Measurements from ENCODE around the gene TRIM17.

TRIM17 gene

GRCh38 chr1:228400692-228401454 is 15.8 kb downstream of the TRIM17 start:
- no peak for DNase-seq (ENCODE audit: low read depth in 3 of 3)

GRCh38 chr1:228400237-228400651 is 16.4 kb downstream of the TRIM17 start:
- DNase-seq (ENCODE audit: low read depth in 3 of 3): no peak

DNA sequence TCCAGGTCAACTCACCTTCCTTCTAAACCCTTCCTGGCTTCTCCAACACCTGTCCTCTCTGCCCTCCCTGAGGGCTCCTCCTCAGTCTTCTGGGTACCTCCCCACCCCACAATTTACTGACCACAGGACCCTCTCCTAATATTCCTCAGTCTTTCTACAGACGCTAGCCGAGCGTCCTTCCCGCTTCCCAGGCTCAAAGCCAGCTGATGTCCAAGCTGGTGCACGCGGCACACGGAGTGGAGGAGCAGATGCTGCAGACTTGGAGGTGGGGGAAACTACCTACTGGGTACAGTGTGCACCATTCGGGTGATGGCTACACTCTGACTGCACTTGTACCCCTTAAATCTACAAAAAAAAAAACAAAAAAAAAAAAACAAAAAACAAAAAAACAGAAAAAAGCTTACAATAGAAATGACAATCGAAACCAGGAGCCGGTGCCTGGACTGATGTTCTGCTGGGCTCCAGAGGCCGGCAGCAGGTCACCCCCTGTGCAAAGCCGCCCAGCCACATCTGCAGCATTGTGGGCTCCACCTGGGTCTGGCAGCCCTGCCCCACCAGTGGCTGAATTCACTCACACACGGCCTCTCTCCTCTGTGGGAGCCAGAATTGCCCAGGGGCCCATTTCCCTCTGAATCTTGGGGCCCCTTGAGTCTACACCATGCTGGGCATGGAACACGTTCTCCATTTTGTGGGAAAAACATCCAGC is 17.0 kb downstream of the TRIM17 start:
- DNase-seq (ENCODE audit: low read depth in 3 of 3): no peak

DNA sequence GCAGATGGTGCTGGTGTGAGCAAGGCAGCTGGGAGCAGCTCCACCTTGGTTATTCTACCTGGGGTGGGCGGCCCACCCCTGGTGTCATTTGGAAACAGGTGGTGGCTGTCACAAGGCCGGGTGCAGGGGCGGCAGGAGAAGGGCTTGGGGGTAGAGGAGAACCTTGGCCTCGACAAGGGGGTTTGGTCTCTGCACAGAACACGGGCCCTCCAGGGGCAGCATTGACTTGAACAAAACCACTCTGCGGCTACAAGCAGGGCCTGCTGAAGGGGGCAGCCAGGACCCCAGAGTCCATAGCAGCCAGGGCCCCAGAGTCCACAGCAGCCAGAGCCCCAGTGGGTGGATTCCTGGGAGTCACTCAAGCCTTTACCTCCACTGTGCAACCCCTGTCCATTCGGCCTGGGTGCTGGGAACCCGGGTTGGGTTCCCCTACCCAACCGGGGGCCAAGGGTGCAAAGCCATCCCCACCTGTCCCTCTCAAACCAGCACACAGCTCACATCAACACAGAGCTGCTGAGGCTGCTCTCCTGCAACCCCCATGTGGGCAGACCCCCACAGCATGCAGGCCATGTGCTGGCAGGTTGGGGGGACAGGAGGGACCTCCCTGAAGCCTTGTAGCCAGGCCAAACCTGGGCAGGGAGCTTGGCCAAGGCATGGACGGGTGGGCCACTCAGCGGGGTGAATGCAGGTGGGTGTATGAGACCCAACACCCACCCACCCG is 17.8 kb downstream of the TRIM17 start:
- DNase-seq (ENCODE audit: low read depth in 3 of 3): no peak

DNA sequence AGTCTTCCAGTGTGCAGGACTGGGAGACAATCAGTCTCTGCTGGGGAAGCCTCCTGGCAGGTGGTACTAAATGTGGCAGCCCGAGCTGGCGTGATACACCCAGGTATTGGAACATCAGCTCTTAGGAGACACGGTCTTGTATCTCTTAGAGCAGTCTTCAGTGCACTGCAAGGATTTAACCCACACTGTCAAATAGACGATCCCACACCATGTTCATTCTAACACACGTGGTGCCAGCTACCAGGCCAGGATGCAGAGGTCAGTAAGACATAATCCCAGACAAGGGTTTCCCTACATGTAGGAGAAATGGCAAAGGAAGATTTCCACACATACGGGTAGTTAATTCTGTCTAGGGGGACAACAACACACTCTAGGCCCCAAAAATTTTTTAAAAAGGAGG is 18.7 kb downstream of the TRIM17 start:
- DNase-seq (ENCODE audit: low read depth in 3 of 3): no peak

GRCh38 chr1:228396770-228397662 is 19.6 kb downstream of the TRIM17 start:
- no peak for DNase-seq (ENCODE audit: low read depth in 3 of 3)

GRCh38 chr1:228394571-228395394 is 21.9 kb downstream of the TRIM17 start:
- no peak for DNase-seq (ENCODE audit: low read depth in 3 of 3)

- no peak for DNase-seq (ENCODE audit: low read depth in 3 of 3)
Observed at GRCh38 chr1:228393811-228394570, 22.7 kb downstream of the TRIM17 start.

DNA sequence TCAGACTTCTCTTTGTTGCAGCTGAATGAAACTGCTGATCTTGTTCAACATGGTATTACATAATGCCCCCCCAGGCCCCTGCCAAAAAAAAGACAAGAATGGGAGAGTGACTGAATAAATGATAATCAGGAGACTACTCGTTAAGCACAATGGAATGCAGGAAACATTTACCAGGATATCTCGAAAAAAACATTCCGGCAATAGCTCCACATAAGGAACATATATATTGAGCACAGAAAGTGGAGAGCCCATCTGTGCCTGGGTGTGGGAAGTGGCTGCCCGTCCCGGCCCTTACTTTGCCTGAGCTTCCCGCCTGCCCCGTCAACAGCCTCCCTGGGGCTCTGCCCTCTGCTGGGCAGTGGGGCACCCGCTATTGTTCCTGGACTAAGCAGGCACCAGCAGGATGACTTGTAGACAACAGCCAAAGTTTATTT is 23.4 kb downstream of the TRIM17 start:
- DNase-seq (ENCODE audit: low read depth in 3 of 3): no peak

DNA sequence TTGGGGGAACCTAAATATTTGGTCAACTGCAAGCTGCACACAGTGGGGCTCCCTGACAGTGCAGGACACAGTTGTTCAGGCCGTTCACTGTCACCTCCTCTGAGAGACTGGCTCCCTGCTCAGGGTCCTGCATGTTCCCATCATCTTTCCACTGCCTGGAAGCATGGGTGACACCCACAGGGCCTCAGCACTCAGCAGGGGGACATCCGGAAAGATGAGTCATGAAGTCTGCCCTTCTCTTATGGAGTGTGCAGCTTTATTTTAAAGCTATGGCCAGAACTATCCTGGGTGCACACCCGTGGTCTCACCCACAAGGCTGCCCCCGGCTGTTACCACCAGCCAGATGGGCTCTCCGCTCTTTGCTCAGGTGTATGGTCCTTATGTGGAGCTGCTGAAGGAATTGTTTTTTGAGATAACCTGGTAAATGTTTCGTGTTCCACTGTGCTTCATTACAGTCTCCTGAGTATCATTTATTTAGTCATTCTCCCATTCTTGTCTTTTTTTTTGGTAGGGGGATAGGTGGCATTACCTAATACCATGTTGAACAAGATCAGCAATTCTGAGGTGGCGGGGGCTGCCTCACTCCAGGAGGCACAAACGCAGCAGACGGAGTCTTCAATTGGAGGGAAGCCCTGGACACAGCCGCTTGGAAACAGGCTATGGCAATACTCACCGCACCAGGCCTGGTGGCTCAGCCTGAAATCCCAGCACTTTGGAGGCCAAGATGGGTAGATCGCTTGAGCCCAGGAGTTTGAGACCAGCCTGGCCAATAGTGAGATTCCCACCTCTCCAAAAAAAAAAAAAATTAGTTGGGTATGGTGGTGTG is 24.3 kb downstream of the TRIM17 start:
- no peak for DNase-seq (ENCODE audit: low read depth in 3 of 3)

DNA sequence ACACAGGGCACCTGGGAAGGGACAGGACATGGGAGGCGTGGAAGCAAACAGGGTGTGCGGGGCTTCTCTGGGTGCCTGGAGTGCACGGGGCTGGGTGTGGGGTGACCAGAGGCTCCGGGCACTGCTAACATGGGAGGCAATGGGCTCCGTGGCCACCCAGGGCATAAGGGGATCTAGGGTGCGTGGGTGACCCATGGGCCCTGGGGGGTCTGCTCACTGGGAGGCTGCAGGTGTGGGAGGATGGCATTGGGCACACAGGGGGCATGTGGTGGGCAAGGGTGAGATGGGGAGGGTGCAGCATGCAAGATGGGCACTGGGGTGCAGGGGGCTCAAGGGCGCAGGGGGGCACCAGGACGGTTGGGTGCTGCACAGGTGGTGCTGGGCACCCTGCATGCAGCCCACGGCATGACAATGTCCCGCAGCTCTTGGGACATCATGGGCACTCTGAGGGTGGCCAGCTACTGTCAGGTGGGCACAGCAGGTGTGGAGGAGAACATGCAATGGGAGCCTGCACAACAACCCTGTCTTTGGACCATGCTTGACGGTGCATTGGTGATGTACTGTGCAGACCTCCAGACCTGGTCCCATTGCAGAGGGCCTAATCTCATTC is 25.1 kb downstream of the TRIM17 start:
- no peak for DNase-seq (ENCODE audit: low read depth in 3 of 3)

GRCh38 chr1:228390649-228391048 is 26.0 kb downstream of the TRIM17 start:
- DNase-seq (ENCODE audit: low read depth in 3 of 3): no peak

DNA sequence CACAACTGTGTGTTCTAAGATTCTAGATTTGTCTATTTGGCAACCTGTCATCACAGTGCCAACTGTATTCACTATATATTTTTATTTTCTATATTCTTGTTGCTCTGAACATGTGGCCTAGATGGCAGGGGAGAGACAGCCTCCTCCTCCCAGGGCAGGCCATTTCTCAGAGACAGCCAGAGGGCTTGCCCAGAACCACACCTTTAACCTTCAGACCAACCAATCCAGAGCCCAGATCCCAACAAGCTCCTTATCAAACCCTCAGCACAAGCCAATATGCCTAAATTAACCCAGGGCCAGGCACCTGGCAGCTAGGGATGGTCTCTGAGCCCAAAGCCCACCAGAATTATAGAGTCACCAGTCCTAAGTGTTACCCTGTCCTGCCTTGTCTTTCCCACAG is 29.3 kb downstream of the TRIM17 start:
- no peak for DNase-seq (ENCODE audit: low read depth in 3 of 3)

DNA sequence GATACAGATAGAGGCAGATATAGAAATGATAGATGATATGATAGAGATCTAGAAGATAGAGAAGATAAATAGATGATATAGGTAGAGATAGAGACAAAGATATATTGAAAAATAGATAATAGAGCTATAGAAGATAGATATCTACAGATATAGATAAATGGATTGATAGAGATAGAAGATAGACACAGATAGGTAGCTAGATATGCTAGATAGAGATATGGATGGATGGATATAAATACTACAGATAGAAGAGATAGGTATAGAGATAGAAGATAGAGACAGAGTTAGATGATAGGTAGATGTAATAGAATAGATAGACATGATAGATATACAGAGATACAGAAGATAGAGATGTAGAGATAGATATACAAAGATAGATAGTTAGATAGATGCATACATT is 31.4 kb downstream of the TRIM17 start:
- no peak for DNase-seq (ENCODE audit: low read depth in 3 of 3)

- DNase-seq (ENCODE audit: low read depth in 3 of 3): no peak
Observed at GRCh38 chr1:228383773-228384172, 32.9 kb downstream of the TRIM17 start.

DNA sequence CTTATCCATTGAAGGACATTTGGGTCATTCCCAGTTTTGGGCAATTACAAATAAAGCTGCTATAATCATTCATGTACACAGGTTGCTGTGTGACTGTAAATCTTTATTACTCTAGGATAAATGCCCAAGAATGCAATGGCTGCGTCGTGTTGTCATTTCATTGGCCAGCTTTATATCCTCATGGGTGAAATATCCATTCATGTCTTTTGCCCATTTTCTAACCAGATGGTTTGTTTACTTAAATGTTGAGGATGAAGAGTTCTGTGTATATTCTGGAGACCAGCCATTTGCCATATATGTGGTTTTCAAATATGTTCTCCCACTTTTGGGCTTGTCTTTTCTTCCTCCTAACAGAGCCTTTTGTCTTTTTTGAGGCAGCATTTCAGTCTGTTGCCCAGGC is 35.3 kb downstream of the TRIM17 start:
- DNase-seq (ENCODE audit: low read depth in 3 of 3): no peak

GRCh38 chr1:228379666-228380065 is 37.0 kb downstream of the TRIM17 start:
- DNase-seq (ENCODE audit: low read depth in 3 of 3): no peak

- no peak for DNase-seq (ENCODE audit: low read depth in 3 of 3)
Observed at GRCh38 chr1:228378873-228379460, 37.7 kb downstream of the TRIM17 start.

Measured in stimulated activated CD4-positive, alpha-beta T cell treated with anti-CD3 and anti-CD28 coated beads, TNF-alpha, amount 100 ng/mL, for 4 hours (primary cell).